ENCODE results near the gene MTX1. TPM values are rescaled to one million over a fixed set of nuclear protein-coding genes. Genes with fewer than 3 reads are reported as not detected.
A peak's percentile ranks its signal among the peaks of the same experiment; 100 is the strongest.
"Not testable (repeated sequence)": the region's sequence is repeated elsewhere in the genome, so short reads cannot be mapped to it uniquely, and the experiment has no call there.

MTX1 gene
- total RNA-seq, 4 donors from 2014 or later = 37.9 to 75.5 (median 52.1) TPM

DNA sequence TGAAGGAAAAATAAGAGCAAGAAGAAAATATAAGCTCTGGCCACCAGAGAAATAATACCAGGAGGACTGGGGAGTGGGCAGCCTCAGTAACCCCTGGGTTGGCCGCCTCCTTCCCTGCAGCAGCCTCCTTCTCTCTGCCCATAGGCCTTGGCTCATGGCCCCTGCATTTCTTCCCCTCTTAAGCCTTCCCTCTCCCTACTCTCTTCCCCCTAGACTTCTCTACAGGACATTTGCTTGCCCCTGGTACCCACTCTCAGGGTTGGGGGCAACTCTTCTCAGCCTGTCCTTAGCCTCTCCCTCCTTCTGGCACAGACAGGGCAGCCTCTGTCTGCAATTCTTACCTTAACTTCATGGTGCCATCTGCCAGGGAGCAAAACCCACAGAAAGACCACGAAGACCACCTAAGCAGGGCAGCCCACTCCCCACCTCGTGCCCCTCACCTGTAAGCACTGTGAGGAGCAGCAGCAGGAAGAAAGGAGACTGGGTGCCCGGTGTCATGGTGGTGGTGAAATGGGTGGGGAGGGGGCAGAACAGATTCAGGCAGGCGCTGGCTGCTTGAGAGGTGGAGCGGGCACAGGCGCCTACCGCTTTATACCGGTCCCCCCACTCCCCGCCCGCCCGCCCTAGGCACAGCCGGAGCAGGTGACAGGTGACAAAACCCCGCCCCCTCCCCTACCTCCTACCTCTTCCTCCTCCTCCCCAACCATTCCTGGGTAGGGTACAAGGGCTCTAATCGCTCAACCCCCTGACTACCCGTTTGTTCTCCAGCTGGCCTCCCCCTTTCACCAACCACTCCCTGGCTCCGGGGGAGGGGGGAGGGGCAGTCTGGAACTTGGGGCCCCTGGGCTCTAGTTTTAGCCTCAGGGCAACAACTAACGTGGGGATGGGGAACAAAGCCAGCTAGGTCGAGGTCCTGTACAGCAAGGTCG is 15.9 kb upstream of the MTX1 start:
- H3K27ac ChIP-seq = peak overlapping the region; percentile 84 to 96 (median 85)
- no peaks in the 10 kb centered on the region for H3K9me3 ChIP-seq
- WGBS, 2 donors = 22 to 24% methylated on average over 8 to 10 of the region's 20 CpGs
- H3K27me3 ChIP-seq = no peaks in the 10 kb centered on the region
- intact Hi-C loops (cut with DNase I) = no loop called here
- peak; percentile 57 to 86 for DNase-seq
- H3K4me1 ChIP-seq = peaks cover 9 to 34% of the 10 kb centered on the region in 2 donors
- peak overlapping the region in 1 of 3 donors; percentile 45 for H3K4me3 ChIP-seq (replicated peaks in 1 of 3)
- no peak for TF ChIP-seq POLR2A (IDR thresholded peaks at IDR 0.05)
- TF ChIP-seq, protein P1, sequence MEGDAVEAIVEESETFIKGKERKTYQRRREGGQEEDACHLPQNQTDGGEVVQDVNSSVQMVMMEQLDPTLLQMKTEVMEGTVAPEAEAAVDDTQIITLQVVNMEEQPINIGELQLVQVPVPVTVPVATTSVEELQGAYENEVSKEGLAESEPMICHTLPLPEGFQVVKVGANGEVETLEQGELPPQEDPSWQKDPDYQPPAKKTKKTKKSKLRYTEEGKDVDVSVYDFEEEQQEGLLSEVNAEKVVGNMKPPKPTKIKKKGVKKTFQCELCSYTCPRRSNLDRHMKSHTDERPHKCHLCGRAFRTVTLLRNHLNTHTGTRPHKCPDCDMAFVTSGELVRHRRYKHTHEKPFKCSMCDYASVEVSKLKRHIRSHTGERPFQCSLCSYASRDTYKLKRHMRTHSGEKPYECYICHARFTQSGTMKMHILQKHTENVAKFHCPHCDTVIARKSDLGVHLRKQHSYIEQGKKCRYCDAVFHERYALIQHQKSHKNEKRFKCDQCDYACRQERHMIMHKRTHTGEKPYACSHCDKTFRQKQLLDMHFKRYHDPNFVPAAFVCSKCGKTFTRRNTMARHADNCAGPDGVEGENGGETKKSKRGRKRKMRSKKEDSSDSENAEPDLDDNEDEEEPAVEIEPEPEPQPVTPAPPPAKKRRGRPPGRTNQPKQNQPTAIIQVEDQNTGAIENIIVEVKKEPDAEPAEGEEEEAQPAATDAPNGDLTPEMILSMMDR (IDR thresholded peaks at IDR 0.05) = no peak
- no peaks in the 10 kb centered on the region for H3K36me3 ChIP-seq

DNA sequence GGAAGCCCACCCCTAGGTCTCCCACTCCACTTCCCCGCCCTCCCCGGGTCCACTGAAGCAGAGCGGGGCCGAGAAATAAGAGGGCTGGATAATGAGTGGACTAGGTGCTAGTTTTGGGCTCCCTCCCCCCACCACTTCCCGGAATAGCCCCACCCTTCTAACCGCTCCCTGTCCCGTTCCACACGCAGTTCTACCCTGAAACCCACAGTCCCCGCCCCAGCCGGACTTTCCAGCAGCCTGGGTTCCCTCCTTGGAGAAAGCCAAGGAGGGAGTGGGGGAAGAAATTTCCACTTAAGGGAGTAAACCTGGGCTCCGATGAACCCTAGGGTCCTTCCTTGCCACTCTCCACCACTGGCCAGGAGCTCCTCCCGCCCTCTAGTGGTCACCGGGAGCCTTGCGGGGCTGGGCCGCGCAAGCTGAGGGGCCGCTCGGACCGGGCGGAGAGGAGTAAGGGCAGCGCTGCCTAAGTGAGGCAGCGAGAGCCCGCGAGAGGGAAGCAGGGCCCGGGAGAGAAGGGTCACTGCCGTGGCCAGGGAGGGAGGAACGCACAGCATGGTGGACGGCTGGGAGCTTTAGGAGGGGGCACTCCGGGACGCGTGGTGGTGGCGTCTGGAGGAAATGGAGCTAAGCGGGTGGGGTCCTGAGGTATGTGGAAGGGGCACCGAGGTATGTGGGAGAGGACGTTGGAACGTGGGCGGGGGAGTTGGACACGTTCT is 15.1 kb upstream of the MTX1 start:
- Histone ChIP-seq H3K27ac (peak overlapping the region; percentile 84 to 96 (median 85)), H3K9me3 (no peaks in the 10 kb centered on the region), H3K4me1 (peaks cover 9 to 34% of the 10 kb centered on the region in 2 donors), H3K36me3 (no peaks in the 10 kb centered on the region), H3K4me3 (replicated peaks in 1 of 3) (peak overlapping the region in 2 of 3 donors; percentile 45 to 47), H3K27me3 (no peaks in the 10 kb centered on the region)
- TF ChIP-seq, protein P1 (IDR thresholded peaks at IDR 0.05) = peak; percentile 88 to 99 (median 96)
- TF ChIP-seq POLR2A (IDR thresholded peaks at IDR 0.05) = peak in 1 of 2 donors; percentile 62
- intact Hi-C loops (cut with DNase I) = no loop called here
- WGBS, 2 donors = 1% methylated on average over 30 to 37 of the region's 38 CpGs
- peak; percentile 90 to 94 for DNase-seq

DNA sequence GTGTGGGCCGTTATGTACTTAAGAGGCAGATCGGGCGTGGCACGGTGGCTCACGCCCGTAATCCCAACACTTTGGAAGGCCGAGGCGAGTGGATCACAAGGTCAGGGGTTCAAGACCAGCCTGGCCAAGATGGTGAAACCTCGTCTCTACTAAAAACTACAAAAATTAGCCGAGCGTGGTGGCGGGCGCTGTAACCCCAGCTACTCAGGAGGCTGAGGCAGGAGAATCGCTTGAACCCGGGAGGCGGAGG is 14.6 kb upstream of the MTX1 start:
- H3K27ac ChIP-seq = peak overlapping the region; percentile 84 to 96 (median 85)
- peaks cover 9 to 34% of the 10 kb centered on the region in 2 donors for H3K4me1 ChIP-seq
- H3K27me3 ChIP-seq; DNase-seq; H3K36me3 ChIP-seq; H3K9me3 ChIP-seq; intact Hi-C loops (cut with DNase I): not testable (repeated sequence)
- 5 to 7% methylated on average over 16 of the region's 16 CpGs for WGBS, 2 donors
- H3K4me3 ChIP-seq (replicated peaks in 1 of 3) = peak overlapping the region in 2 of 3 donors; percentile 45 to 47

DNA sequence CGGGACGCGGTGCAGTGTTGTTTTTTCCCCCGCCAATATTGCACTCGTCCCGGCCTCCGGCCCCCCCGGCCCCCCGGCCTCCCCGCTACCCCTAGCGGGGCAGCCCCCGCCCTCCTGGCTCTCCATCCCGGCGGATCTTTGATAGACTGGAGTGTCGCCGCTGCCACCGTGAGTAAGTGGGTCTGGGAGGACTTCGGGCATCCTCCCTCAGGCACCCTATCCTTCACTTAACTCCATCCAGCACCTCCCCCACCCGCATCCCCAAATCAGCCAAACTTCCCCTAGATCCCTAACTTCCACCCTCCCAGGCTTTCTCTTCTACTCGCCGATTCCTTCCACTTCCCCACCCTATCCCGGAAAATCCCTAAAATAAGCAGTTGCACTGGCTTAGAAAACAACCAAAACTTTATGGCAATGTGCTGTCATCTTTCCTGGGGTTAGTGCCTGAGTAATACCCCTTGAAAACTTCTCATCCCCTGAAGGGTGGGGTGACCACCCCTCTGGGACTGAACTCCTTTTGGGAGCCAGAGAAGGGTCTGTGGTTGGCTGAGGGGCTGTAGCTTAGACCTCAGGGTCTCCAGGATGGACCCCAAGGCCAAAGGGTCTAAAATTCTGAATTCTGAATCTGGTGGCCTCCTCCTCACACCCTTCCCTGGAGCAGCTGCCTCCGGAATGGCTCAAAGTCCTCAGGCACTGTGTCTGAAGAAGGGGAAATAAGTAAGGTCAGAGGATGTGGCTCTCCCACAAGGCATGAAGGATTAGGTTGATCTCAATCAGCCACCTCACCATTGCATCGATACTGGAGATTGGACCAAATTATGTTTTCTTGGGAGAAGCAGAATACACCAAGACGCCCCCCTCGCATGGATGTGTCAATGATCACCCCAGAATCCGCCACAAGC is 13.0 kb upstream of the MTX1 start:
- H3K36me3 ChIP-seq = no peaks in the 10 kb centered on the region
- H3K27me3 ChIP-seq = no peaks in the 10 kb centered on the region
- H3K27ac ChIP-seq = peak overlapping the region in 2 of 3 donors; percentile 84 to 96
- peak in 1 of 2 donors; percentile 38 for DNase-seq
- no peaks in the 10 kb centered on the region for H3K9me3 ChIP-seq
- H3K4me3 ChIP-seq (replicated peaks in 1 of 3) = peak overlapping the region in 1 of 3 donors; percentile 45
- 26 to 57% methylated on average over 10 to 24 of the region's 27 CpGs for WGBS, 2 donors
- H3K4me1 ChIP-seq = peaks cover 9 to 34% of the 10 kb centered on the region in 2 donors
- TF ChIP-seq, protein P1 (IDR thresholded peaks at IDR 0.05) = no peak
- no peak for TF ChIP-seq POLR2A (IDR thresholded peaks at IDR 0.05)
- intact Hi-C loops (cut with DNase I) = no loop called here
